GM18951 (cell line): ENCODE data around the gene GHR.

Experiments used
- POLR2A ChIP-seq: IDR thresholded peaks from 4 replicates; pipeline ENCODE4 v1.6.1; 2011; ENCODE audit warnings: mild to moderate bottlenecking; ENCODE audit not compliant: insufficient read length, insufficient read depth; ENCODE audit errors: extremely low read depth
- in situ Hi-C: fragments of 300-500 bp; cut with MboI; formaldehyde crosslinking; loops from one replicate; pipeline ENCODE4 v1.12.0; 2022; ENCODE audit warnings: low sequenced_read_pairs, mixed read lengths, inconsistent platforms; ENCODE audit not compliant: unreplicated experiment

Gene GHR

DNA sequence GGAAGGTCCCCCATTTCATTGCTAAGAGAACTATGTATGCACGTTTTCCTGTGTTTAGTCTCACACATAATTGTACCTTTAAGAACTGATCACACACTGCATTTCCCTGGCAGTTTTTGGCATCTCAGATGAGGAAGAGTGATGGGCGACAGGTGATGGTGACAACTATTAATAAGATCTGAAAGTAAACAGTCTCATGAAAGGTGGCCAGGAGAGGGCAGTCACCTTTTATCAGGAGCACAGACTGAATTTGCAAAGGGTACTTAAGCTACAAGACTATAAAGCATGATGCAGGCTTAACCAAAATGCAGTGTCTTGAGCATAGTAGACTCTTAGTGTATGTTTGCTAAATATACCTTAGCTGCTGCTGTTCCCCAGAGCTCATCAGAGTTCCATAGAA is 91.5 kb downstream of the GHR start:
- in situ Hi-C loops = no loop called here
- TF ChIP-seq POLR2A = no peak

DNA sequence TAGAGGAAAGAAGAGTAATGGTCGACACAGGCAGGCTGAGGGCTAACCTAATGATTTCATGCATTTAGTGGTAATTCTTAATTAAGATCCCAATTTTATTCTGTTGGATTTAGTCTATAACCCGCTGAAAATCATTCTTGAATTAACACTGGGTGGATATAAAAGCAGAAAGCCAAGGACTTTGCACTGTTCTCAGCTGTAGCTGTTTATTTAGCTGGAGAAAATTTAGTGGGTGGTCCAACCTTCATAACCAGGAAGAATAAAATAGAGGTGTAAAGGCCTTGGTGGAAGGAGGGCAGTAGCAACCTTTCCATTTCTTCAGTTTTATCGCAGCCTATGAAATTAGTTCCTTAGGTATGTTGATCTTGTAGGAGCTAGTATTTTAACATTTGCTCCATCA is 92.3 kb downstream of the GHR start:
- TF ChIP-seq POLR2A = no peak
- in situ Hi-C loops = no loop called here

DNA sequence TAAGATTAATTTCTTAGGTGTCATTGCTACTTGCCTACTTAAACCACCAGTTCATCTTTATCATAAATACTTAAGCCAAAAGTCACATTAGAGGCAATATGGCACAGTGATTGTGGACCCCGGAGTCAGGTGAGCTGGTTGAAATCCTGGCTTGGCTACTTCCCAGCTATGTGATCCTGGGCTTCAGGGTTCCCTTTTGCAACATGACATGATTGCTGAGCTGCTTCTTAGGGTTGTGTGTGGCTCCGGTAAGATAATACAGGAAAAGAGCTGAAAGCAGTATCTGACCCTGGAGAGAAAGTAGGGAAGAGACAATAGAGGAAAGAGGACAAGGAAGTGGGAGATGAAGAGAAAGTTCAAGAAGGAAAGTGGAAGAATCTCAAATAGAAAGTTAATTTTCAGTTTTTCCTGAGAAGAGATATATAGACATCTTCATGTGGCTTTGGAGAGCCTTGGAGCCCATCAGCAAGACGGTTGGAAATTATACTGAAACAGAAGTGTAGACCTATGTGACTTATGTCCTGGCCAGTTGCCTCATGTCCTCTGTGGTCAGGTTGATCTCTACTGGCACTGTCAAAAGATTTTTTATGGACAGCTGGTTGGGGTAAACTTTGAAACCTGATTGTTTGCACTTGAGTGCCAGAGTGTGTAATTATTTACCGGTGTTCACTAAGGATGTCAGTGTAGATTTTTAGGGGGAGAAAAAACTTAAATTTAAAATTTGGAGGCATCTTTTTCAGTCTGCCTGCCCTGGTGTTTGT is 93.2 kb downstream of the GHR start:
- in situ Hi-C loops = no loop called here
- TF ChIP-seq POLR2A = no peak

DNA sequence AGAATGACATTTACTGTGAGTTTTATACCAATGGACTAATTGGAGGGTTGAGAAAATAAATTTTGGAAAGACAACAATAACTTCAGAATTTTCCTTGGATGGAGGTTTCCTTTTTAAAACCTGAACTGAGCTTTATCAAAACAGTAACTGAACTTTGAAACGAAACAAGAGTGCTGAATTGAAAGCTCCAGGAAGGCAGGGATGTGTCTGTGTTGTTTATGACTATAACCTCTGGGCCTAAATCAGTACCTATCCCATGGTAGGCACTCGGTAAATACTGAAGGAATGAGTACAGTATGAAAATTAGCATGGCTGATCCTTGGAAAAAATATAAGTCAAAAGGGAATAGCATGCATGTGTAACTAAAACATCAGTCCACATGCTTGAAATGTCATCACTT is 93.9 kb downstream of the GHR start:
- TF ChIP-seq POLR2A = no peak
- in situ Hi-C loops = no loop called here

DNA sequence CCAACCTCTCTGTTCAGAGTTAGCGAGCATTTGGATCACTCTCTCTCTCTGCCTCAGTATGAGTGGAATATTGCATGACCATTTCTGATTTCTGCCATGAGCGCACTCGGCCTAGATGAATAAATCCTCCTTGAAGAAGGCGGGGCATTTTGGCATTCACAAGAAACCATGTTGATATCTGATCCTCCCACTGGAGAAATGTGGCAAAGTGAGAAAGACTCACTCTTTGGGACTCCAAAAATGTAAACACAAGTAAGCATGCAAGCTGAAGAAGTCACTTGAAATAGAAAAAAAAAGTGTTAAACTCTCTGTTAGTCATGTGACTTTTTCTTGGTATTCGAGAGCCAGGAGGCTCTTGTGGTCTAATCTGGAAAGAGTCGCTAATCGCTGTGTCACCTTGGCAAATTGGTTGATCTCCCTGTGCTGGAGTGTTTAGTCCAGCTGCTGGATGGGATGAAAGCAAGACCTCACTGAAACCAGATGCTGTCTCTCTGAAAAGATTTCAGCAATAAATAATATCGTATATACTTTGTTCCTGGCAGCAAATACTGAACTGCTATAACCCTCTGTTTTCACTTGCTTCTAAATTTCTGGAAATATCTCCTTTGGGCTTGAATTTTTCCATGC is 95.5 kb downstream of the GHR start:
- in situ Hi-C loops = no loop called here
- no peak for TF ChIP-seq POLR2A

DNA sequence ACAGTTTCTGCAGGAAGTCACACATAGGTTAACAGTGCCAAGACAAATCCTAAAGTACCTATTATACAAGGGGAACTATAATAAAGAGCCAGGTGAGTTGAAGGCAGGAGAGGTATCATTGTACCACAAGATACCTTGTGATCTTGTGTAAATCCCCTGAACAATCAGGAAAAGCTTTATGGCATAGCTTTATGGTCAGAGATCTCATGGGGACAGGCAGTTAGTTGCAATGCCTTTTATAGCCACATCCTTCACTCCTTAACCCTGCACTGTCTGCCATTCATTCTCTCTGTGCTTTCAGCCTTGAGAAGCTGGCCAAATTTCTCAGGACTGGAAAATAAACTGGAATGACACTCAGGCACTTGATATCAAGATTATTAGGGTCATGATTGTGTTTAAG is 97.0 kb downstream of the GHR start:
- no peak for TF ChIP-seq POLR2A
- in situ Hi-C loops = no loop called here

DNA sequence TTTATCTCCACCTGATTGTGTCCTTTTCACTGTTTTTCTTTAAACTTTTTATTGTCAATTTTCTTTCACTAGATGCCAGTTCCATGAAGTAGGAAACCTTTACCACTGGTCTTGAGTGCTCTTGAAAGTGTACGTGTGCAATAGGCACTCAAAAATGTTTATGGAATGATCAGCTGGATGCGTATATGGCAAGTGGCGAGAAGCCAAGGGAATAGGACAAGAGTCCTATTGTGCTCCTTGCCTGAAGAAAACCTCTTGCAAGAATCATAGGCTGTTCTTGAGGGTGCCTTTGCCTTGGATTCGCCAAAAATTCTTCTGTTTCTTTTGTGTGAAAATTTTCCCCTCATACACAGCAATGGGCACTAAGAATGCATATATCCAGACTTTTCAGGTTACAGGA is 97.7 kb downstream of the GHR start:
- no peak for TF ChIP-seq POLR2A
- in situ Hi-C loops = no loop called here

DNA sequence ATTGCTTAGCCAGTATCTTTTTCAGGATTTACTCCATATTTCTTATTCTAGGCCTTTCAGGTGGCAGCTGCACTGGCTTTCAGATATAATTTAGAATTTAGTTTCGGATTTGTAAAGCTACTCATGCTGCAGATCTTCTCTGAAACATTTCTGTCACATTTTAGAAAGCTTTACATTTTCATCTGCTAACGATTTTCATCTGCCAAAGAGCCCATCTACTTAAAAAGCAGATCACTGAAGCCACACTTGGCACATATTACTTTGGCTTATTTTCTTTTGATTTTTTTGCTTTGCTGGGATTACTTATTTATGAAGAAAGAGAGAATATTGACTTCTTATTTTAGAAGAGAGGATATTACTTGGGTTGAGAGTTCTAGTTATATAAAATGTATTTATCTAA is 98.2 kb downstream of the GHR start:
- in situ Hi-C loops = no loop called here
- TF ChIP-seq POLR2A = no peak

DNA sequence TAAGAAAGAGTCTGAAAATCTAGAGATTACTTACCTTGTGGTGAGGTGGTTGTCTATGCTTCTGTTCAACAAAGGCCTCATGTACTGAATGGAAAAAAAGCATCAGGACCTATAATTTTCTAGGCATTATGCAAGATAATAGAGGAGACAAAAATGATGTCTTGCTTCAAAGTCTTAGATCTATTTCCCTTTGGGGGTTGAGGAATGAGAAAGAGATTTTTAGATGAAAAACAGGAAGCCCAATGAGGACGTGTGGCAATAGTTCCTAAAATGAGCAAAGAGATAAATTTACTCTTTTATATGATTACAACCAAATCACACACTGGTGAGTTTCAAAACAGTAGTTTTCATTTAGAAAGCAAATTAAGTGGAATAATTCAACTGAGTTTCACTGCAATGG is 99.5 kb downstream of the GHR start:
- in situ Hi-C loops = no loop called here
- TF ChIP-seq POLR2A = no peak

DNA sequence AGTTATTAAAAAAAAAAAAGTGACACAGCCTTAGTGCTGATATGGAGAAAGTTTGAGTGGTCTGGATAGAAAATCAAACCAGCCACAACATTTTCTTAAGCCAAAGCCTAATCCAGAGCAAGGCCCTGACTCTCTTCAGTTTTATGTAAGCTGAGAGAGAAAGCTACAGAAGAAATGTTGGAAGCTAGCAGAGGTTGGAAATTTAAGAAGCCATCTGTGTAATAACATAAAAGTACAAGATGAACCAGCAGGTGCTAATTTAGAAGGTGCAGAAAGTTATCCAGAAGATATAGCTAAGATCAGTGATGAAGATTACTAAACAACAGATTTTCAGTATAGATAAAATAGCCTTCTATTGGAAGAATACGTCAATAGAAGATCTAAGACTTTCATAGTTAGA is 102.9 kb downstream of the GHR start:
- TF ChIP-seq POLR2A = no peak
- in situ Hi-C loops = no loop called here

DNA sequence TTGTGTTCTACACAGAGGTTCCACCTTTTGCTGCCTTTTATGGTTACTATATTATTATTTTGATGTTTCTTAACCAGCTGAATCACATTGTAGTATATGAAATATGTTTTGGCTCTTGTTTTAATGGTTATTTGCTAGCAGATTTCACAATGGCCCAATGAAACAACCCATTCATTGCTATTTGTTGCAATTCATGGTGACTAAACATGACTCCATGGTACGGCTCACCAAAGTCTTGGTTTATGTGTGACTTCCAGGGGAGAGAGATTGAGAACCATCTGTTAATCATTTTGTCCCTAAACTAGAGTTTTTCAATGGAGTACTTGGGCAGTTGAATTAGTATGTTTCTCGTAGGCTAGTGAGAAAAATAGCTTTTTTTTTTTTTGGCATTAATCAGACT is 108.4 kb downstream of the GHR start:
- in situ Hi-C loops = no loop called here
- no peak for TF ChIP-seq POLR2A

DNA sequence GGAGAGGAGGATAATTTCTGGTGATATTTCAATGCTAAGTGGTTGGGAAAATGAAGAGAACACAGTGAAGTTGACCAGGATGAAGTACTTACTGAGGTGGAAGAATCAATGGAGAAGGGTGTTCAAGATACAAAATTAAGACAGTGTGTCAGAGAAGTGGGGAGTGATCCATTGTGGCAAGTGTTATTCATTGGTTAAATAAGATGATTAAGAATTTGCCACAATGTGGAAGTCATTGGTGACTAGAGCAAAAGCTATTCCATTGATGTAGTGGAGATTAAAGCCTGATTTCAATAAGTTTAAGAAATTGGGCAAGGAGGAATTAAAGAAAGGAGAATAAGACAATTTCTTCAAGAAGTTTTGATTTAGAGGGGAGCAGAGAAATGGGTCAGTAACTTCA is 118.9 kb downstream of the GHR start:
- in situ Hi-C loops = no loop called here
- TF ChIP-seq POLR2A = no peak

DNA sequence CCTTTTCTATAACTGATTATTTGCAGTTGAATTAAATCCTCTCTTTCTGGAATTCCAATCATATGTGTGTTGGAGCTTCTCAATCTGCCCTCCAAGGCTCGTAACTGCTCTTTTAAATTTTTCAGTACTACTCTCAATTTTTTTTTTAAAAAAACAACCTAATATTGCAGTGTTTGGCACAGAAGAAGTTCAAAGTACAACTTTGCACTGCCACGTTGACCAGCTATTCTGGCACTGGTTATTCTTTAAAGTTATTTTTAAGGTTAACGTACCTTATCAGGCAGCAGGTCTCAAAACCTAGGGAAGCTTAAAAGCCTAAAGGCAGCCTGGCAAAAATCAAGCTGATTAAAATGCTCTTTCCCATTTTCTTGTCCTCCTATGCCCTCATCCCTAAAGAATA is 120.5 kb downstream of the GHR start:
- TF ChIP-seq POLR2A = no peak
- in situ Hi-C loops = no loop called here

DNA sequence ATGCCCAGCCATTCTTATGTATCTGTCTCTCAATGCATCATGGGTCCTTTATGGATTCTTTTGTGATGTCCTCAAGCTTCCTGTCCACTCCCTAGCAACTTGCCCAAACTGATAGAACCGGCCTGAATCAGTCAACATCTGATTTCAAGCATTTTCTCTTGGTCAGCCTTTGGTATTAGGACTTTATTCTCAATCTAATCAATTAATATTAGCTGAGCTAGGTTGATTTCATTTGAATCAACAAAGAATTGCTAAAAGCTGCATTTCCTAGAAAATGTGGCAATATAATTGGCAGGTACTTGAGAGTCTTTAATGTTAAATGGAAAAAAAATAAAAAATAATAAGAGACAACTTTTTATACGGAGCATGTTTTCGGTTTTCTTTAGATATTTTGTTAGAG is 121.8 kb downstream of the GHR start:
- in situ Hi-C loops = no loop called here
- TF ChIP-seq POLR2A = no peak

DNA sequence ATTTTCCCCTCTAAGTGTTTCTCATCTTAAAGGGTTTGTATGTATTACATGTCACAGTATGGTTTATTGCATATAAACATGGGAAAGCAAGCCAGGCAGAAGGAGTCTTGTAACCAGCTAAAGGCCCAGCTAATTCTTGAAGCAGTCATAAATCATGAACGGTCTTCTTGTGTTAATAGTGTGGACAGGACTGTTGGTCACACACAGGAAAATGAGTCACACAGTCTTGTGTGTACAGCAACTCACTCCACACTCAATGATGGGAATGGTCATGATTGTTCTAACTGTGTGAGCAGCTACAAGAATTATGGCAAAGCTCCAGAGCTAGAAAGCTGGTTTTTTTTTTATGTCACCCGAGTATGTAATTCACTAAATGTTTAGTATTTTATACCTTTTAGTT is 123.9 kb downstream of the GHR start:
- no peak for TF ChIP-seq POLR2A
- in situ Hi-C loops = no loop called here

DNA sequence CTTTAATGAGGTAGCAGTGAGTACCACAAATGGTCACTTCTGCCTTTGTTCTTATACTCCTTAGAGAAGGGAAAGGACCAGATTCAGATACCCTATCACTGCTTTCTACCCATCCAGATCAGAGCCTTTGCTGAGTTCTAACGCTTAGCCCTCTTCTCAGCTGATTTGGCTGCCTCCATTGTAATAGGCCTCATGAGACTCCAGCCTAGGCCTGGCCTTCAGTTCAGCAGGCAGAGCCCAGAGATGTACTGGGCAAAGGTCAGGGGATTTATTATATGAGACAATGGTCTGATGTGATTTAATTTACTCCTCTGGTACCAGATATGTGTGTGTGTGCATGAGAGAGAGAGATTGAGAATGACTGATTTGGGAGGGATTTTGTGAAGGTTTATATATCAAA is 124.7 kb downstream of the GHR start:
- in situ Hi-C loops = no loop called here
- no peak for TF ChIP-seq POLR2A
